Measurements from ENCODE around the gene ADAM33. TPM values are rescaled to one million over a fixed set of nuclear protein-coding genes. Genes with fewer than 3 reads are reported as not detected.

The ADAM33 gene
- total RNA-seq, 2 donors from 2014 or later: 3.0 to 3.3 TPM

DNA sequence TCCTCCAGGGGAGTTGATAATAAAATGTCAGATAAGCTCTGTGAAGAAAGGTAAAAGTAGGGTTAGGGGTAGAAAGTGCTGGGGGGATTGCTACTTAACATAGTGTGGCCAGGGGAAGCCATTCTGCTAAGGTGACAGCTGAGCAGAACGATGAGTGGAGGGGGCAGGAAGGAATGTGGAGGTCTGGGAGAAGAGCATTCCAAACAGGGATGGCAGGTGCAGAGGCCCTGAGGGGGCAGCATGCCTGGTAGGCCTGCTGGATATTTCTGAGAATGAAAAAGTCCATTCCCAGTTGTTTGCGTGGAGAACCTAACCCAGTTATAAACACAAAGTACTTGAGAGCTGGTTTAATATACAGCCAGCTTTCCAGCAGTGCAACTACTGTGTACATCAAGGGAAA lies 27.9 kb downstream of the ADAM33 start:
- Histone ChIP-seq H3K36me3 (ENCODE audit: control insufficient read depth, insufficient read depth, low read length) (no peaks in the 10 kb centered on the region), H3K27ac (ENCODE audit: low read depth, low read length) (no peak overlapping the region), H3K4me1 (ENCODE audit: control insufficient read depth, insufficient read depth, low read length) (no peaks in the 10 kb centered on the region), H3K27me3 (ENCODE audit: control insufficient read depth, insufficient read depth, low read length, poor library complexity, severe bottlenecking) (peaks cover 1% of the 10 kb centered on the region), H3K9me3 (ENCODE audit: control insufficient read depth, low read length) (no peaks in the 10 kb centered on the region), H3K9ac (ENCODE audit: extremely low read depth, low read length, poor library complexity, severe bottlenecking) (no peak overlapping the region), H3K4me3 (ENCODE audit: low read length) (no peak overlapping the region)
- no peak for DNase-seq
- TF ChIP-seq, protein P1, sequence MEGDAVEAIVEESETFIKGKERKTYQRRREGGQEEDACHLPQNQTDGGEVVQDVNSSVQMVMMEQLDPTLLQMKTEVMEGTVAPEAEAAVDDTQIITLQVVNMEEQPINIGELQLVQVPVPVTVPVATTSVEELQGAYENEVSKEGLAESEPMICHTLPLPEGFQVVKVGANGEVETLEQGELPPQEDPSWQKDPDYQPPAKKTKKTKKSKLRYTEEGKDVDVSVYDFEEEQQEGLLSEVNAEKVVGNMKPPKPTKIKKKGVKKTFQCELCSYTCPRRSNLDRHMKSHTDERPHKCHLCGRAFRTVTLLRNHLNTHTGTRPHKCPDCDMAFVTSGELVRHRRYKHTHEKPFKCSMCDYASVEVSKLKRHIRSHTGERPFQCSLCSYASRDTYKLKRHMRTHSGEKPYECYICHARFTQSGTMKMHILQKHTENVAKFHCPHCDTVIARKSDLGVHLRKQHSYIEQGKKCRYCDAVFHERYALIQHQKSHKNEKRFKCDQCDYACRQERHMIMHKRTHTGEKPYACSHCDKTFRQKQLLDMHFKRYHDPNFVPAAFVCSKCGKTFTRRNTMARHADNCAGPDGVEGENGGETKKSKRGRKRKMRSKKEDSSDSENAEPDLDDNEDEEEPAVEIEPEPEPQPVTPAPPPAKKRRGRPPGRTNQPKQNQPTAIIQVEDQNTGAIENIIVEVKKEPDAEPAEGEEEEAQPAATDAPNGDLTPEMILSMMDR (conservative IDR thresholded peaks at IDR 0.05): no peak
- Mint-ChIP-seq H3K36me3 (ENCODE audit: low read depth) (peaks cover 3% of the 10 kb centered on the region), H3K4me3 (no peak overlapping the region), H3K27ac (no peak overlapping the region), H3K27me3 (ENCODE audit: insufficient read depth) (peaks cover 23% of the 10 kb centered on the region), H3K9me3 (peaks cover 5% of the 10 kb centered on the region), H3K4me1 (peaks cover 2% of the 10 kb centered on the region)
- WGBS, 2 experiments (ENCODE audit: insufficient coverage in 1 of 2, insufficient read length in 1 of 2): 69 to 71% methylated on average over 2 of the region's 2 CpGs

DNA sequence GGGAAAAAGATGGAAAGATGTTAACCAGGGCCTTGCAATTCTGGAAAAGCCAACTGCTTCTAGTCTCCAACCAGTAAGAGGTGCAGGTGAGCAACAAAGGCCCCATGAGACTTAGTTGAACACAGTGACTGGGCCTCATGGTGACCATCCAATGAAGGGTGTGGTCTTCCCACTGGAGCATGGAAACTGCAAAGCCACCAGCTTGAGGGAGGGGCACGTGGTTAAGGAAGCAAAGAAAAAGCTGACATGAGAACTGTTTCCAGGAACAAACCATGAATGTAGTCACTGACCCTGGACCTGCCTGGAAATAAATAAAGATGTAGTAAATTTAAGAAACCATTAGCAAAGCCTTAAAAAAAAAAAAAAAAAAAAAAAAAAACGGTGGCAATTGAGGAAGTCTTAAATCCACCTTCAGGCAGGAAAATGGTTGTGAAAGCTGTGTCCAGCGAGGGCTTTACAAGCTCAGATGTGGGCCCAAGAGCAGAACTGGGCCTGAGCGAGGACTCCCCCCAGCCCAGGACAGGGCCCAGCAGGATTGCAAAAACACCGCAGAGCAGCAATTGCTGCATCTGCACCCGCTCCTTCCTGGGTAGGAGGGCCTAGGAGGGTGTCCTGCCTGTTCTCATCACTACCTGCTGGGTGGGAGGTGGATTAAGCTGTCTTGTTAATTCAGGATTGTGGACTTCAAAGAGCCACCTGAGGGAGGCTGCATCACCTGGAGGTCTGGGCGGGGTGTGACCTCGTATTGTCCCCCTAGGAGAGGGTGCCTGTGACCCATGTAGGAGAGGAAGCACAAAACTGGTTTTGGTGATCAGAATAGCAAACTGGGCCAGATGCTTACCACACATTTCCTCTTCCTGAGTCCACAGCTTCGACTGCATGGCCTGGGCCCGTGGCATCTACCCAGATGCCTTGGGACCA lies 28.9 kb downstream of the ADAM33 start:
- Histone ChIP-seq H3K9me3 (ENCODE audit: control insufficient read depth, low read length) (no peaks in the 10 kb centered on the region), H3K27me3 (ENCODE audit: control insufficient read depth, insufficient read depth, low read length, poor library complexity, severe bottlenecking) (no peaks in the 10 kb centered on the region), H3K36me3 (ENCODE audit: control insufficient read depth, insufficient read depth, low read length) (peaks cover 3% of the 10 kb centered on the region), H3K27ac (ENCODE audit: low read depth, low read length) (no peak overlapping the region), H3K4me3 (ENCODE audit: low read length) (no peak overlapping the region), H3K9ac (ENCODE audit: extremely low read depth, low read length, poor library complexity, severe bottlenecking) (no peak overlapping the region), H3K4me1 (ENCODE audit: control insufficient read depth, insufficient read depth, low read length) (no peaks in the 10 kb centered on the region)
- 85 to 92% methylated on average over 6 to 10 of the region's 10 CpGs for WGBS, 2 experiments (ENCODE audit: insufficient coverage in 1 of 2, insufficient read length in 1 of 2)
- Mint-ChIP-seq H3K4me3 (no peak overlapping the region), H3K27ac (no peak overlapping the region), H3K36me3 (ENCODE audit: low read depth) (peaks cover 9% of the 10 kb centered on the region), H3K9me3 (peaks cover 5% of the 10 kb centered on the region), H3K4me1 (peaks cover 2% of the 10 kb centered on the region), H3K27me3 (ENCODE audit: insufficient read depth) (peaks cover 15% of the 10 kb centered on the region)
- DNase-seq: no peak
- TF ChIP-seq, protein P1 (conservative IDR thresholded peaks at IDR 0.05): no peak

DNA sequence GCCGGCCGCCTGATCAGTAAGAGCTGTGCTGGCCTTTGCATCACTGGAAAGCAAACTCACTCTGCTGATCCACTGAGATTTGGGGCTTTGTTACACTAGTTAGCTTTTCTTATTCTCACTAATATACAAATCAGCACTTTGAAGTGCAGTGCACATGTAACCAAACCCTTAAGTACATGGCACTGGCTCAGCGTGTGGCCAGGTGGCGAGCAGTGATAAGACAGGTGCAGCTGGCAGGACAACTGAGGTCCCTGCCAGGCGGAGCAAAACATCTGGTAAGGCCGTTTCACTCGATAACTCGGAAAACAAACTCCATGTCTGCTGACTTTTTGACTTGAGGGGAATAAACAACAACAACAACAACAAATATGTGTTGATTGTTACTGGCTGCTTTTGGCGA lies 29.6 kb downstream of the ADAM33 start:
- no peaks in the 10 kb centered on the region for H3K9me3 ChIP-seq (ENCODE audit: control insufficient read depth, low read length)
- H3K36me3 Mint-ChIP-seq (ENCODE audit: low read depth): peaks cover 9% of the 10 kb centered on the region
- peaks cover 11% of the 10 kb centered on the region for H3K27me3 Mint-ChIP-seq (ENCODE audit: insufficient read depth)
- H3K27ac ChIP-seq (ENCODE audit: low read depth, low read length): no peak overlapping the region
- H3K27ac Mint-ChIP-seq: no peak overlapping the region
- no peak overlapping the region for H3K9ac ChIP-seq (ENCODE audit: extremely low read depth, low read length, poor library complexity, severe bottlenecking)
- no peak overlapping the region for H3K4me3 Mint-ChIP-seq
- H3K36me3 ChIP-seq (ENCODE audit: control insufficient read depth, insufficient read depth, low read length): peaks cover 3% of the 10 kb centered on the region
- H3K9me3 Mint-ChIP-seq: peaks cover 5% of the 10 kb centered on the region
- 92 to 97% methylated on average over 6 to 9 of the region's 9 CpGs for WGBS, 2 experiments (ENCODE audit: insufficient coverage in 1 of 2, insufficient read length in 1 of 2)
- TF ChIP-seq, protein P1 (conservative IDR thresholded peaks at IDR 0.05): no peak
- H3K27me3 ChIP-seq (ENCODE audit: control insufficient read depth, insufficient read depth, low read length, poor library complexity, severe bottlenecking): no peaks in the 10 kb centered on the region
- DNase-seq: no peak
- no peak overlapping the region for H3K4me3 ChIP-seq (ENCODE audit: low read length)
- peaks cover 2% of the 10 kb centered on the region for H3K4me1 Mint-ChIP-seq
- no peaks in the 10 kb centered on the region for H3K4me1 ChIP-seq (ENCODE audit: control insufficient read depth, insufficient read depth, low read length)
